Trophoblast cell (in vitro differentiated cells and primary cell): ENCODE data around the gene PKP4.

Source experiments
- DNase-seq, 2 donors: peaks; one replicate each; pipeline ENCODE4 v3.0.0-alpha.2; 2016
- H2AFZ ChIP-seq: 2 replicates; pipeline ENCODE4 v1.6.1; 2013; ENCODE audit warnings: low read length, moderate library complexity, mild to moderate bottlenecking; ENCODE audit not compliant: insufficient read depth, poor library complexity
- H2AK5ac ChIP-seq: 2 replicates; pipeline ENCODE4 v1.6.1; 2013; ENCODE audit warnings: mild to moderate bottlenecking, low read length
- H2BK120ac ChIP-seq: 2 replicates; pipeline ENCODE4 v1.6.1; 2013; ENCODE audit warnings: low read length, mild to moderate bottlenecking, moderate library complexity; ENCODE audit not compliant: insufficient read depth, poor library complexity
- H2BK12ac ChIP-seq: 2 replicates; pipeline ENCODE4 v1.6.1; 2013; ENCODE audit warnings: mild to moderate bottlenecking, low read length, moderate library complexity
- H2BK5ac ChIP-seq: 2 replicates; pipeline ENCODE4 v1.6.1; 2013; ENCODE audit warnings: low read length, low read depth, moderate library complexity, mild to moderate bottlenecking; ENCODE audit not compliant: poor library complexity
- H3K14ac ChIP-seq: 2 replicates; pipeline ENCODE4 v1.6.1; 2013; ENCODE audit warnings: mild to moderate bottlenecking, low read length
- H3K18ac ChIP-seq: 2 replicates; pipeline ENCODE4 v1.6.1; 2013; ENCODE audit warnings: mild to moderate bottlenecking, low read length
- H3K23ac ChIP-seq: 2 replicates; pipeline ENCODE4 v1.6.1; 2013; ENCODE audit warnings: low read length
- H3K27ac ChIP-seq: 2 replicates; pipeline ENCODE4 v1.5.1; 2013; ENCODE audit warnings: low read depth, mild to moderate bottlenecking, inconsistent platforms, low read length, moderate library complexity
- H3K27me3 ChIP-seq: 2 replicates; pipeline ENCODE4 v1.6.1; 2013; ENCODE audit warnings: inconsistent platforms, mild to moderate bottlenecking, low read length, moderate library complexity; ENCODE audit not compliant: insufficient read depth
- H3K36me3 ChIP-seq, 2 experiments: 1 replicate in 1 of 2; 2 replicates in 1 of 2; pipeline ENCODE4 v1.6.1; 2013; ENCODE audit warnings: low read length in 2 of 2, mild to moderate bottlenecking in 2 of 2, moderate library complexity in 1 of 2; ENCODE audit not compliant: insufficient read depth in 2 of 2, control insufficient read depth in 1 of 2
- H3K4ac ChIP-seq: 2 replicates; pipeline ENCODE4 v1.6.1; 2013; ENCODE audit warnings: low read depth, mild to moderate bottlenecking, low read length, moderate library complexity
- H3K4me1 ChIP-seq, 2 experiments: 1 replicate in 1 of 2; 2 replicates in 1 of 2; pipeline ENCODE4 v1.6.1; 2013; ENCODE audit warnings: low read length in 2 of 2, mild to moderate bottlenecking in 2 of 2, moderate library complexity in 1 of 2; ENCODE audit not compliant: insufficient read depth in 2 of 2, control insufficient read depth in 1 of 2
- H3K4me2 ChIP-seq: 2 replicates; pipeline ENCODE4 v1.6.1; 2013; ENCODE audit warnings: inconsistent platforms, mild to moderate bottlenecking, low read length, moderate library complexity
- H3K4me3 ChIP-seq: 2 replicates; pipeline ENCODE4 v1.5.1; 2013; ENCODE audit warnings: mild to moderate bottlenecking, low read depth, low read length, inconsistent platforms
- H3K79me1 ChIP-seq: one replicate; pipeline ENCODE4 v1.6.1; 2013; ENCODE audit warnings: low read length
- H3K79me2 ChIP-seq: 2 replicates; pipeline ENCODE4 v1.6.1; 2013; ENCODE audit warnings: low read length, mild to moderate bottlenecking; ENCODE audit not compliant: control insufficient read depth, insufficient read depth, poor library complexity
- H3K9ac ChIP-seq: 2 replicates; pipeline ENCODE4 v1.6.1; 2013; ENCODE audit warnings: mild to moderate bottlenecking, low read length
- H3K9me3 ChIP-seq: 2 replicates; pipeline ENCODE4 v1.6.1; 2013; ENCODE audit warnings: low read depth, mild to moderate bottlenecking, control low read depth, inconsistent platforms, low read length; ENCODE audit not compliant: insufficient read depth
- H4K12ac ChIP-seq: 2 replicates; pipeline ENCODE4 v1.6.1; 2013; ENCODE audit warnings: low read depth, mild to moderate bottlenecking, low read length, moderate library complexity
- H4K8ac ChIP-seq: 2 replicates; pipeline ENCODE4 v1.6.1; 2013; ENCODE audit warnings: low read depth, mild to moderate bottlenecking, low read length, moderate library complexity
- H4K91ac ChIP-seq: one replicate; pipeline ENCODE4 v1.6.1; 2013; ENCODE audit warnings: low read depth, mild to moderate bottlenecking, low read length, moderate library complexity
- WGBS: extraction: QIAGEN DNeasy Blood & Tissue Kit; methylation state at CpG from one replicate; pipeline ENCODE4 v1.1.7; 2013; ENCODE audit warnings: missing lambda C conversion rate; ENCODE audit not compliant: insufficient read length, insufficient coverage; ENCODE audit errors: extremely low coverage; 5-methylcytosine and 5-hydroxymethylcytosine counted together

The PKP4 gene

DNA sequence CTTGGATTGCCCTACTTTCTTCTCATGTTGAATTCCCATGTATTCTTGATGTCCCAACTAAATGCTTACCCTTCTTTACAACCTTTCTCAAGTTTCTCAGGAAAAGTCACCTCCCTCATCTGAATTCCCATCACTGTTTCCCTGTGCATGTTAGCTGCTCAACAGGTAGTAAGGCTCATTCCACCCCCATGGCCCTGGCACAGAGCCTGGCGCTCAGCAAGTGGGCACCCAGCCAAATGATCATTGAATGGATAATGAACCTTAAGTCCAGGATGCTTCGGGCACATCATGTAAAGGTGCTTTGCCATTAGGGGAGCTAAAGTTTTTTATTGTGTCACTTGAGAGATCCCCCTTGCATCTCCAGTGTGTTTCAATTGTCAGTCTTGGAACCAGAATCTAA is 124.0 kb downstream of the PKP4 start:
- Histone ChIP-seq H3K79me1 (no peaks in the 10 kb centered on the region), H3K4me1 (no peaks in the 10 kb centered on the region), H3K14ac (no peak overlapping the region), H3K27me3 (no peaks in the 10 kb centered on the region), H3K18ac (no peak overlapping the region), H3K9me3 (no peaks in the 10 kb centered on the region), H4K12ac (no peak overlapping the region), H3K27ac (no peak overlapping the region), H2AFZ (no peak overlapping the region), H2BK5ac (no peak overlapping the region), H2BK12ac (no peak overlapping the region), H3K23ac (no peak overlapping the region), H3K4ac (no peak overlapping the region), H3K36me3 (peaks cover 0 to 5% of the 10 kb centered on the region in 2 experiments), H3K9ac (no peak overlapping the region), H4K91ac (no peak overlapping the region), H3K4me3 (no peak overlapping the region), H2BK120ac (no peak overlapping the region), H4K8ac (no peak overlapping the region), H2AK5ac (no peak overlapping the region), H3K79me2 (no peaks in the 10 kb centered on the region), H3K4me2 (no peak overlapping the region)
- DNase-seq: no peak
- WGBS: no CpG with 5 or more reads among the region's 2 CpGs

DNA sequence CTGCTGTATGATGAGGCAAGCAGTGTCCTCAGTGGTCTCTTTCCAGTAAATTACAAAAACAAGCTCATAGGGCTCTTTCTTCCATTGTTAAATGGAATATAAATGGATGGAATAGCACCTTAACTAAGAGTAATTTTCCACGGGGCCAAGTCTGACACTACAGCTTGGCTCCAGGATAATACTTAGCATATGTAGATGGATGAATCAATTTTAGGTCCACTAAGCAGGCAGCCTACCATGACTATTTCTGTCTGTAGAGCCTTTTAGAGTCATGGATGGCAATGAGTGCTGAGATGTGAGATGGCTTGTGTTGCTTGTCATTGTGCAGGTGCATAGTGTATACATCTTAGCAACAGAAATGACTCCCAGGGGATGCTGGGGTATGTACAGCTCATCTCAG is 125.9 kb downstream of the PKP4 start:
- Histone ChIP-seq H3K4ac (no peak overlapping the region), H2BK120ac (no peak overlapping the region), H3K23ac (no peak overlapping the region), H3K27me3 (no peaks in the 10 kb centered on the region), H2BK5ac (no peak overlapping the region), H4K8ac (no peak overlapping the region), H3K14ac (no peak overlapping the region), H3K36me3 (peaks cover 0 to 5% of the 10 kb centered on the region in 2 experiments), H4K91ac (no peak overlapping the region), H4K12ac (no peak overlapping the region), H3K18ac (no peak overlapping the region), H2BK12ac (no peak overlapping the region), H2AFZ (no peak overlapping the region), H3K4me1 (no peaks in the 10 kb centered on the region), H3K79me2 (no peaks in the 10 kb centered on the region), H3K27ac (no peak overlapping the region), H2AK5ac (no peak overlapping the region), H3K79me1 (no peaks in the 10 kb centered on the region), H3K9ac (no peak overlapping the region), H3K4me3 (no peak overlapping the region), H3K4me2 (no peak overlapping the region), H3K9me3 (no peaks in the 10 kb centered on the region)
- DNase-seq: no peak
- no CpG with 5 or more reads among the region's 1 CpG for WGBS

DNA sequence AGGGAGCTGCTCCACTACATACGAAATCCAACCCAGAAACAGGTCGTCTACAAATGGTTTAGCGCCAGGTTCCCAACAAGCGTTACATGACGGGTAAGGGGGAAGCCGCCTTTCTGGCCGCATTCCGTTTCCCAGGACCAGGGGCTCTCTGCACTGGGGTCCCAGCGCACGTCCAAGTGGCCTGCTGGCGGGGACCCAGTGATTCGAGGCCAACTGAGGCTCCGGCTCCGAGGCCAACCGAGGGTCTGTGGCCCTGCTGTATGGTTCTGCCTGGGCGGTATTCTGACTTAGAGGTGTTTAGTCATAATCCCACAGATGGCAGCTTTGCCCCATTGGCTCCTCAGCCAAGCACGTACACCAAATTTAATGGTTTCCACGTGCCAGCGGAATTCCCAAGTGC is 127.2 kb downstream of the PKP4 start:
- Histone ChIP-seq H3K79me2 (no peaks in the 10 kb centered on the region), H2BK5ac (no peak overlapping the region), H3K23ac (no peak overlapping the region), H2BK12ac (no peak overlapping the region), H3K14ac (no peak overlapping the region), H2AFZ (no peak overlapping the region), H3K4me2 (no peak overlapping the region), H3K4me1 (no peaks in the 10 kb centered on the region), H3K18ac (no peak overlapping the region), H3K79me1 (no peaks in the 10 kb centered on the region), H3K4me3 (no peak overlapping the region), H4K8ac (no peak overlapping the region), H3K36me3 (peaks cover 0 to 5% of the 10 kb centered on the region in 2 experiments), H4K12ac (no peak overlapping the region), H2AK5ac (no peak overlapping the region), H3K9me3 (no peaks in the 10 kb centered on the region), H3K9ac (no peak overlapping the region), H3K27me3 (no peaks in the 10 kb centered on the region), H3K27ac (no peak overlapping the region), H4K91ac (no peak overlapping the region), H3K4ac (no peak overlapping the region), H2BK120ac (no peak overlapping the region)
- DNase-seq: no peak
- WGBS: no CpG with 5 or more reads among the region's 19 CpGs

DNA sequence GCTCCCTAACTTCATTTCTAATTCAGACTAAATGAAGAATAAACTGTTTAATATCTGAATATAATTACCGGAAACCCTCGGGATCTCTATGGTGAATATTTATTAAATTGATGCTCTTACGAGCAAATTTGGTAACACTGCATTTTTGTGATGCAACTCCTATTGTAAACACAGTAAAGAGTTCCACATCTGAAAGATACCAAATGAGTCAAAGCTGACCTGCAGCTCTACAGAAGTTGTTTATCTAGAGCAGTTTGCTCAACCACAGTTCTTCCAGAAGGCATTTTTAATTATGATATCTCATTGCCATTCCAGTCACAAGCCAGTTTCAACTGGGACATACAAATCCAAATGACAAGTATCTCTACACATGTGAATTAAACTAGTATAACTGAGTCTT is 129.7 kb downstream of the PKP4 start:
- Histone ChIP-seq H2AK5ac (no peak overlapping the region), H4K91ac (no peak overlapping the region), H3K9me3 (no peaks in the 10 kb centered on the region), H4K12ac (no peak overlapping the region), H3K27ac (no peak overlapping the region), H3K79me1 (no peaks in the 10 kb centered on the region), H3K18ac (no peak overlapping the region), H3K4me2 (no peak overlapping the region), H2AFZ (no peak overlapping the region), H3K4ac (no peak overlapping the region), H3K9ac (no peak overlapping the region), H3K23ac (no peak overlapping the region), H3K4me3 (no peak overlapping the region), H3K14ac (no peak overlapping the region), H2BK120ac (no peak overlapping the region), H3K79me2 (no peaks in the 10 kb centered on the region), H4K8ac (no peak overlapping the region), H3K4me1 (no peaks in the 10 kb centered on the region), H3K36me3 (peaks cover 0 to 4% of the 10 kb centered on the region in 2 experiments), H3K27me3 (no peaks in the 10 kb centered on the region), H2BK5ac (no peak overlapping the region), H2BK12ac (no peak overlapping the region)
- peak; percentile 7 to 58 for DNase-seq
- no CpG with 5 or more reads among the region's 3 CpGs for WGBS
